T follicular helper cell (primary cell): ENCODE measurements around the gene CDKN2AIPNL.
"Not testable (repeated sequence)": the region's sequence is repeated elsewhere in the genome, so short reads cannot be mapped to it uniquely, and the experiment has no call there.

ENCODE experiments used
- DNase-seq: peaks from one replicate; pipeline ENCODE4 v3.0.0-alpha.2; 2020; ENCODE audit warnings: low read depth

CDKN2AIPNL gene

GRCh38 chr5:134398609-134399155 lies 13.0 kb downstream of the CDKN2AIPNL start:
- no peak for DNase-seq

DNA sequence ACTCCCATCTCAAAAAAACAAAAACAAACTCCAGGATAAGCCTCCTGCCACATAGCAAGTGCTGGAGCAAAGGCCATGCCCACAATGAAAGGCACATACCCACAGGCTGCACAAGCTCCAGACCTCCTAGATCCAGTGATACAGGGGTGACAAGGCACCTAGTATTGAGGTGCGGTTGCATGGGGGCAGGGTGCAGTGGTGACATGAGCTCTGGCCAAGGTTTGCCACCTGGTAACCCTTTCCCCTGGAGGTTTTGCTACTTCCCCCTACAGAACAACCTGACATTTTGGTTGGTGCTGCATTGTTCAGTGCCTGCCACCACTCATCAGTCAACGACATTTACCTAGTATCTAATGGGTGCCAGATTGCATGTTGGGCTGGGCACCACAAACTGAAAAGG lies 14.5 kb downstream of the CDKN2AIPNL start:
- DNase-seq = no peak

DNA sequence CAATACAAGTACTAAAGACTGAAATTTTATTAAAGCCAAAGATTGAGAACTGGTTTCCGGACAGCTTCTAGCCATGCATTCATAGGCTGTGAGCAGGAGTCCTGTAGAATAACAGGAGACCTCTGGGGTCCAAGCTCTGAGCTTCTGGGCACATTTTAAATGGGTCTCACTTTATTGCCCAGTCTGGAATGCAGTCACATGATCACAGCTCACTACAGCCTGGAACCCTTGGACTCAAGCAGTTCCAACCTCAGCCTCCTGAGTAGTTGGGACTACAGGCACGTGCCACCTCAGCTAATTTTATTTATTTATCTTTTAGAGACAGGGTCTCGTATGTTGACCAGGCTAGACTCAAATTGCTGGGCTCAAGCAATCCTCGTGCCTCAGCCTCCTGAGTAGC lies 15.4 kb downstream of the CDKN2AIPNL start:
- no peak for DNase-seq

- DNase-seq = no peak
Observed at GRCh38 chr5:134394932-134395331, 16.7 kb downstream of the CDKN2AIPNL start.

DNA sequence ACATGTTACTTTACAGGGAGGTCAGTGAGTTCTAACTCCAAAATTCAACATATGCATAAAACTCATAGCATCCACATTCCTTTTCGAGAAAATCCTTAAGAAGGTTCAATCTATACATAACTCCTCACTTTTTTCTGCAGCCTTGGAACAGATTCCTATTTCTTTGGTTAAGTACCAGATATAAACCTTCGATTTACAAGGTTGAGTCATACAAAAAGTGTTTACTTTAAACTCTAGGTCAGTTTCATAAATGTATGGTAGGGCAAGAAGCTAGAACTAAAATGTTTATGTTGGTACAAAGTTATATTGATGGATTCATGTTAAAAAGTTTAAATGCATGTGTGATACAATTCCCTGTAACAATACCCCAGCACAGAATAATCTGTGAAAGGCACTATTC lies 19.4 kb downstream of the CDKN2AIPNL start:
- no peak for DNase-seq

DNA sequence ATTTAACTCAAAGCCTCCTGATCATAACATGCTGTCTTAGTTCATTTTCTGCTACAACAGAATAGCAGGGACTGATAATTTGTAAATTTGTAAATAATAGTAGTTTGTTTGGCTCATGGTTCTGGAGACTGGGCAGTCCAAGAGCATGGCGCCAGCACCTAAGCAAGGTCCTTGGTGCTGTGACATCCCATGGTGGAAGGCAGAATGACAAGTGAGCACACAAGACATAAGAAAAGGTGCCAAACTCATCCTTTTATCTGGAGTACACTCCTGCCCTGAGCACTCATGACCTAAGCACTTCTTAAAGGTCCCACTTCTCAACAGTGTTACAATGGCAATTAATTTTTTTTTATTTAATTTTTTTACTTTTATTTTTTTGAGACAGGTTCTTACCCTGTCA lies 24.2 kb downstream of the CDKN2AIPNL start:
- DNase-seq = no peak

- DNase-seq = no peak
Observed at GRCh38 chr5:134383980-134384697, 27.5 kb downstream of the CDKN2AIPNL start.

- not testable (repeated sequence) for DNase-seq
Observed at GRCh38 chr5:134382204-134382603, 29.5 kb downstream of the CDKN2AIPNL start.

GRCh38 chr5:134380346-134380745 lies 31.3 kb downstream of the CDKN2AIPNL start:
- no peak for DNase-seq

- DNase-seq = no peak
Observed at GRCh38 chr5:134374232-134374631, 37.4 kb downstream of the CDKN2AIPNL start.

DNA sequence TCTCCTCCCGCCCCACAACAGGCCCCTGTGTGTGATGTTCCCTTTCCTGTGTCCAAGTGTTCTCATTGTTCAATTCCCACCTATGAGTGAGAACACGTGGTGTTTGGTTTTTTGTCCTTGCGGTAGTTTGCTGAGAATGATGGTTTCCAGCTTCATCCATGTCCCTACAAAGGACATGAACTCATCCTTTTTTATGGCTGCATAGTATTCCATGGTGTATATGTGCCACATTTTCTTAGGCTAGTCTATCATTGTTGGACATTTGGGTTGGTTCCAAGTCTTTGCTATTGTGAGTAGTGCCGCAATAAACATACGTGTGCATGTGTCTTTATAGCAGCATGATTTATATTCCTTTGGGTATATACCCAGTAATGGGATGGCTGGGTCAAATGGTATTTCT lies 38.0 kb downstream of the CDKN2AIPNL start:
- not testable (repeated sequence) for DNase-seq

DNA sequence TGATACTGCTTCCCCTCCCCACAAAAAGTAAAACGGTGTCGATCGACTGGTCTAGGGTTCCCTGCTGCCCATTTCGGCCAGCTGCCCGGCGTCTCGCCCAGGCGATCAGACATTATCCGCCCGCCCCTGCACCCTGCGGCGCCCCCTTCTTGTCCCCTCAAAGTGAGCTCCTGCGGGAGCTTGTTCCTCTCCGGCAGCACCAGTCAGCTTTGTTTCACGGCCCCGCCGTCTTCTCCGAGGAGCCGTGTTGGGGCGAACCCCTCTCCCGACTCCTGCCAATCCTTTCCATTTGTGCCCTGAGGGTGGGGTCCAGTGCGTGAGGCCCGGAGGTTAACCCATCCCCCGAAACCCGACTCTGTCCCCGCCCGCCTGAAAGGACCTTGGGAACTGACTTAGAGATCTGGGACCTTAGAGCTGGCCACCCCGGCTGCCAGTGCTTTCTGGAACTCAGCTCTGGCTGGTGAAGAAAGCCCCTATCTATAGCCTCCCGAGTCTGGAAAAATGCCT lies 39.8 kb downstream of the CDKN2AIPNL start:
- no peak for DNase-seq

DNA sequence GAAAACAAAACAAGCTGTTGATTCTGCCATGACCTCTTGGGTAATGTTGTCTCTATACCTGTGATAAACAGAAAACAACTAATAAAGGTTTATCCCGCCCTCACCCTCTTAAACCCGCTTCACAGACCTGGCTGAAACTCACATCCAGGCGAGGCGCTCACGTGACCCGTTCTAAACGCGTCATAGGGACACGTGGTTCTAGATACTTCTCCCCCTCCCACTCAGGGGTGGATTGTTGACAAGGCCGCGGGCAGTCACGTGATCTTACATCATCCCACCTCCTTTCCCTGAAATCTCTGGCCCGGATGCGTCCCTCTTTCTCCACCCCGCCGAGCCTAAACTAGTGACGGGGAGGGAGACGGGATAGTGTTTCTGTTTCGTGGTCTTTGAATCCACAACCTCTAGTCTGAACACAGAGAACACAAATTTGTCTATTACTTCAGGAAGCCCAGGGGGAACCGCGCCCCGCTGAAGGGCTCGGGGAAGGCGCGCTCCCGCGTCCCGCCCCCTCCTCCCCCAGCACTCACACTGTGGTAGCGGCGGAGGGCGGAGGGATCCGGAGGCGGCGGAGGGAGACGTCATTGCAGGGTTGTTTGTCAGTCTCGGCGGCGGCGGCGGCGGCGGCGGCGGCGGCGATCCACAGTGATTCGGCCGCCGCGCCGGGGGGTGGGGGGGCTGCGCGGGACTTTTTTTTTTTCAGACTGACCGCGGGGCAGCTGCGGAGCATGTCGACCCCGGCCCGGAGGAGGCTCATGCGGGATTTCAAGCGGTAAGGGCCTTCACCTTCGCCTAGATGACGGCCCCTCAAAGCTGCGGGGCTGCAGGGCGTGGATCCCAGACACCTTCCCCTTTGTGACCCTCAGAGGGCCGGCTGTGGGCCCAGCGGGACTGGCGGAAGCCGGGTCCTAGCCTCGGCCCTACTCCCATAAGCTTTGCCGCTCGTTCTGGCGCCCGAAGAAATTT lies 40.5 kb downstream of the CDKN2AIPNL start, which contains the start of gene UBE2B:
TSS of gene UBE2B (plus strand) at position 699 of the 963 bp plus-strand sequence. CDS start at position 726, 27 bp downstream.
- peak; percentile 96 for DNase-seq

GRCh38 chr5:134370311-134370870 lies 41.3 kb downstream of the CDKN2AIPNL start:
- DNase-seq = no peak

GRCh38 chr5:134365604-134366003 lies 46.1 kb downstream of the CDKN2AIPNL start:
- no peak for DNase-seq

- DNase-seq = no peak
Observed at GRCh38 chr5:134355681-134356080, 56.0 kb downstream of the CDKN2AIPNL start.
